ENCODE measurements around the gene ERG28. TPM values are rescaled to one million over a fixed set of nuclear protein-coding genes. Genes with fewer than 3 reads are reported as not detected.

Gene ERG28
- total RNA-seq, 1 experiment from 2014 or later = 18.4 TPM

- intact Hi-C loops (cut with micrococcal nuclease) = no loop called here
Observed at GRCh38 chr14:75649773-75650172, 10.9 kb downstream of the ERG28 start.

More at GRCh38 chr14:75649773-75650172, 10.9 kb downstream of the ERG28 start:
- Histone ChIP-seq H3K4me1 (ENCODE audit: control insufficient read depth in 1 of 2, insufficient read depth in 2 of 2, low read length in 2 of 2) (peaks cover 25 to 41% of the 10 kb centered on the region in 2 experiments), H3K9ac (ENCODE audit: low read length) (no peak overlapping the region), H3K9me3 (ENCODE audit: control insufficient read depth in 1 of 2, insufficient read depth in 1 of 2, low read depth in 1 of 2, low read length in 2 of 2) (no peaks in the 10 kb centered on the region), H2AFZ (ENCODE audit: low read depth, low read length, poor library complexity, severe bottlenecking) (no peak overlapping the region), H3K4me2 (ENCODE audit: low read length) (no peak overlapping the region), H3K4me3 (replicated peaks in 1 of 2; ENCODE audit: low read depth in 1 of 2, low read length in 2 of 2) (no peak overlapping the region), H4K20me1 (ENCODE audit: insufficient read depth) (no peaks in the 10 kb centered on the region), H3K36me3 (ENCODE audit: control insufficient read depth in 1 of 2, insufficient read depth in 2 of 2, low read length in 2 of 2) (peaks cover 0 to 12% of the 10 kb centered on the region in 2 experiments; a peak in 2 of 4 replicates), H3K27me3 (ENCODE audit: insufficient read depth, low read length) (no peaks in the 10 kb centered on the region), H3K79me2 (ENCODE audit: insufficient read depth, low read length) (no peaks in the 10 kb centered on the region), H3K9me2 (ENCODE audit: insufficient read depth) (no peaks in the 10 kb centered on the region), H3K27ac (ENCODE audit: low read depth, low read length) (no peak overlapping the region)
- BruUV-seq (replicated peaks) = no TSS peak
- CTCF ChIA-PET = no interaction called here
- POLR2A ChIA-PET = interaction anchor here (1.4 kb wide), 1 partner anchor 11 kb away, joined by 4 read pairs; the partner anchor contains the start of genes ERG28 and TTLL5
- ATAC-seq (no peak), DNase-seq (ENCODE audit: low read depth, low spot score) (no peak)
- no peak for TF ChIP-seq SIN3A (IDR thresholded peaks at IDR 0.05; ENCODE audit: low read depth)
- TF ChIP-seq FOSL1 (IDR thresholded peaks at IDR 0.05; ENCODE audit: low read depth) = no peak
- TF ChIP-seq, protein P1, sequence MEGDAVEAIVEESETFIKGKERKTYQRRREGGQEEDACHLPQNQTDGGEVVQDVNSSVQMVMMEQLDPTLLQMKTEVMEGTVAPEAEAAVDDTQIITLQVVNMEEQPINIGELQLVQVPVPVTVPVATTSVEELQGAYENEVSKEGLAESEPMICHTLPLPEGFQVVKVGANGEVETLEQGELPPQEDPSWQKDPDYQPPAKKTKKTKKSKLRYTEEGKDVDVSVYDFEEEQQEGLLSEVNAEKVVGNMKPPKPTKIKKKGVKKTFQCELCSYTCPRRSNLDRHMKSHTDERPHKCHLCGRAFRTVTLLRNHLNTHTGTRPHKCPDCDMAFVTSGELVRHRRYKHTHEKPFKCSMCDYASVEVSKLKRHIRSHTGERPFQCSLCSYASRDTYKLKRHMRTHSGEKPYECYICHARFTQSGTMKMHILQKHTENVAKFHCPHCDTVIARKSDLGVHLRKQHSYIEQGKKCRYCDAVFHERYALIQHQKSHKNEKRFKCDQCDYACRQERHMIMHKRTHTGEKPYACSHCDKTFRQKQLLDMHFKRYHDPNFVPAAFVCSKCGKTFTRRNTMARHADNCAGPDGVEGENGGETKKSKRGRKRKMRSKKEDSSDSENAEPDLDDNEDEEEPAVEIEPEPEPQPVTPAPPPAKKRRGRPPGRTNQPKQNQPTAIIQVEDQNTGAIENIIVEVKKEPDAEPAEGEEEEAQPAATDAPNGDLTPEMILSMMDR (IDR thresholded peaks at IDR 0.05 in 2 of 3, conservative IDR thresholded peaks at IDR 0.05 in 1 of 3; ENCODE audit: borderline replicate concordance in 1 of 3, insufficient read depth in 1 of 3, low read depth in 2 of 3, low read length in 2 of 3) = no peak
- TF ChIP-seq YY1 (IDR thresholded peaks at IDR 0.05; ENCODE audit: extremely low read depth, insufficient replicate concordance, low read depth, low read length) = no peak
- TF ChIP-seq JUND (IDR thresholded peaks at IDR 0.05) = no peak
- TF ChIP-seq EZH2 (IDR thresholded peaks at IDR 0.05) = no peak
- no peak for TF ChIP-seq CEBPB (IDR thresholded peaks at IDR 0.05; ENCODE audit: low read depth)
- TF ChIP-seq CBX3 (IDR thresholded peaks at IDR 0.05; ENCODE audit: low read depth) = no peak
- TF ChIP-seq, protein P2, sequence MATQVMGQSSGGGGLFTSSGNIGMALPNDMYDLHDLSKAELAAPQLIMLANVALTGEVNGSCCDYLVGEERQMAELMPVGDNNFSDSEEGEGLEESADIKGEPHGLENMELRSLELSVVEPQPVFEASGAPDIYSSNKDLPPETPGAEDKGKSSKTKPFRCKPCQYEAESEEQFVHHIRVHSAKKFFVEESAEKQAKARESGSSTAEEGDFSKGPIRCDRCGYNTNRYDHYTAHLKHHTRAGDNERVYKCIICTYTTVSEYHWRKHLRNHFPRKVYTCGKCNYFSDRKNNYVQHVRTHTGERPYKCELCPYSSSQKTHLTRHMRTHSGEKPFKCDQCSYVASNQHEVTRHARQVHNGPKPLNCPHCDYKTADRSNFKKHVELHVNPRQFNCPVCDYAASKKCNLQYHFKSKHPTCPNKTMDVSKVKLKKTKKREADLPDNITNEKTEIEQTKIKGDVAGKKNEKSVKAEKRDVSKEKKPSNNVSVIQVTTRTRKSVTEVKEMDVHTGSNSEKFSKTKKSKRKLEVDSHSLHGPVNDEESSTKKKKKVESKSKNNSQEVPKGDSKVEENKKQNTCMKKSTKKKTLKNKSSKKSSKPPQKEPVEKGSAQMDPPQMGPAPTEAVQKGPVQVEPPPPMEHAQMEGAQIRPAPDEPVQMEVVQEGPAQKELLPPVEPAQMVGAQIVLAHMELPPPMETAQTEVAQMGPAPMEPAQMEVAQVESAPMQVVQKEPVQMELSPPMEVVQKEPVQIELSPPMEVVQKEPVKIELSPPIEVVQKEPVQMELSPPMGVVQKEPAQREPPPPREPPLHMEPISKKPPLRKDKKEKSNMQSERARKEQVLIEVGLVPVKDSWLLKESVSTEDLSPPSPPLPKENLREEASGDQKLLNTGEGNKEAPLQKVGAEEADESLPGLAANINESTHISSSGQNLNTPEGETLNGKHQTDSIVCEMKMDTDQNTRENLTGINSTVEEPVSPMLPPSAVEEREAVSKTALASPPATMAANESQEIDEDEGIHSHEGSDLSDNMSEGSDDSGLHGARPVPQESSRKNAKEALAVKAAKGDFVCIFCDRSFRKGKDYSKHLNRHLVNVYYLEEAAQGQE (IDR thresholded peaks at IDR 0.05; ENCODE audit: low read depth) = no peak
- no peak for TF ChIP-seq ZNF274 (IDR thresholded peaks at IDR 0.05; ENCODE audit: low read depth, low read length)
- RAD21 ChIA-PET (ENCODE audit: low non-redundant PET in 1 of 2, low total read pairs in 2 of 2, uncharacterized antibody in 2 of 2, unreplicated experiment in 2 of 2) = no interaction called here
